PC-9 (cell line): ENCODE results near the gene LSM3.

Experiments
- CTCF ChIP-seq: fragments of 200-600 bp; sonication (generic); conservative IDR thresholded peaks from 2 replicates; pipeline ENCODE4 v1.6.1; 2017; ENCODE audit warnings: mixed run types, antibody characterized with exemption, mild to moderate bottlenecking, moderate library complexity
- EZH2 ChIP-seq: fragments of 200-600 bp; sonication (generic); IDR thresholded peaks from 2 replicates; pipeline ENCODE4 v1.8.0; 2017; ENCODE audit warnings: antibody characterized with exemption, low read depth

GRCh38 chr3:14161282-14161681 is 17.3 kb upstream of the LSM3 start:
- no peak for TF ChIP-seq CTCF
- no peak for TF ChIP-seq EZH2
